Suppressor macrophage treated with lipopolysaccharide for 4 hours (primary cell): ENCODE measurements around the gene GRIK4.

Experiments
- DNase-seq: peaks from one replicate; pipeline ENCODE4 v3.0.0-alpha.2; 2020

The GRIK4 gene

GRCh38 chr11:120528749-120529148, 17.2 kb downstream of the GRIK4 start:
- DNase-seq = no peak

GRCh38 chr11:120529214-120529613, 17.7 kb downstream of the GRIK4 start:
- no peak for DNase-seq

GRCh38 chr11:120529911-120530310, 18.4 kb downstream of the GRIK4 start:
- DNase-seq = no peak

- no peak for DNase-seq
Measured at GRCh38 chr11:120532082-120532831, 20.7 kb downstream of the GRIK4 start.

- no peak for DNase-seq
Measured at GRCh38 chr11:120532832-120533196, 21.3 kb downstream of the GRIK4 start.

GRCh38 chr11:120536091-120536796, 24.7 kb downstream of the GRIK4 start:
- no peak for DNase-seq

- DNase-seq = no peak
Measured at GRCh38 chr11:120536797-120537169, 25.2 kb downstream of the GRIK4 start.

GRCh38 chr11:120537996-120538395, 26.4 kb downstream of the GRIK4 start:
- DNase-seq = no peak

- DNase-seq = no peak
Measured at GRCh38 chr11:120538707-120539106, 27.2 kb downstream of the GRIK4 start.

GRCh38 chr11:120539667-120540369, 28.3 kb downstream of the GRIK4 start:
- DNase-seq = no peak

- DNase-seq = no peak
Measured at GRCh38 chr11:120540744-120541465, 29.4 kb downstream of the GRIK4 start.

GRCh38 chr11:120543521-120544215, 32.1 kb downstream of the GRIK4 start:
- DNase-seq = no peak

GRCh38 chr11:120545813-120546212, 34.3 kb downstream of the GRIK4 start:
- no peak for DNase-seq

- peak; percentile 45 for DNase-seq
Measured at GRCh38 chr11:120546312-120547205, 35.0 kb downstream of the GRIK4 start.

GRCh38 chr11:120547316-120547715, 35.8 kb downstream of the GRIK4 start:
- no peak for DNase-seq

- DNase-seq = peak; percentile 28
Measured at GRCh38 chr11:120547811-120548681, 36.5 kb downstream of the GRIK4 start.

GRCh38 chr11:120548682-120549209, 37.2 kb downstream of the GRIK4 start:
- no peak for DNase-seq

- no peak for DNase-seq
Measured at GRCh38 chr11:120549346-120549745, 37.8 kb downstream of the GRIK4 start.

GRCh38 chr11:120550007-120550406, 38.5 kb downstream of the GRIK4 start:
- DNase-seq = no peak

GRCh38 chr11:120551191-120551590, 39.6 kb downstream of the GRIK4 start:
- DNase-seq = no peak
